ENCODE measurements around the gene CROCC2. TPM values are rescaled to one million over a fixed set of nuclear protein-coding genes. Genes with fewer than 3 reads are reported as not detected.

CROCC2 gene
- total RNA-seq, 1 donor from 2014 or later: 0.12 TPM

DNA sequence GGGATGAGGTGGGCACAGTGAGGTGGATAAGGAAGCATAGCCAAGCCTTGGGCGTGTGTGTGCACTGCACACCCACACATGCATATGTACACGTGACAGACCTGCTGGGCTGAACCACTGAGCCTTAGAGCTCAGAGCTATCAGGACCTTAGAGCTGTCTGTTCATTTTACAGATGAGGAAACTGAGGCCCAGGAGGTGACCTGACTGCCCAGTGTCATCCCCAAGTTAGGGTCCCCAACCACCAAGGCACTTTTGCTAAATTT lies 84.1 kb downstream of the CROCC2 start:
- peak; percentile 52 for ATAC-seq

DNA sequence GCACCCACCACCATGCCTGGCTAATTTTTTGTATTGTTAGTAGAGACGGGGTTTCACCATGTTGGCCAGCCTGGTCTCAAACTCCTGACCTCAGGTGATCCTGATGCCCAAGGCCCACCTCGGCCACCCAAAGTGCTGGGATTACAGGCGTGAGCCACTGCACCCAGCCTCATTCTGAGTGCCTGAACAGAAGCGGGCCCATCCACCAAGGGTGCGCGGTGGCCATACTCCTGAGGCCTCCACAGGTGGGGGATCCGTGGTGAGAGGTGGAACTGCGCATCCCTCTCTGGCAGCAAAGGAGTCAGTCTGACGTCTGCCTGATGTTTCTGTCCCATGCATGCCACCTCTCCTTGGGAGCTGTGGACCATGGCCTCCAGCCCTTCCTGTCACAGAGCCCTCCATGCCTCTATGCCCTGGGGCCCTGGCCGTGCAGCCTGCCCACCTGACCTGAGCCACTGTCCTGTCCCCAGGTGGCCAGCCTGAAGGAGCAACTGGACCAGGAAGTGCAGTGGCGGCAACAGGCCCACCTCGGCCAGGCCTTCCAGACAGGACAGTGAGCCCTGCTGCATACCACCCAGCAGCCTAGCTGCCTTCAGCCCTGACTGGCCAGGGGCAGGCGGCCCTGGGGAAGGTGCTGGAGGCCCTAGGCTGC lies 84.7 kb downstream of the CROCC2 start:
- ATAC-seq: no peak

DNA sequence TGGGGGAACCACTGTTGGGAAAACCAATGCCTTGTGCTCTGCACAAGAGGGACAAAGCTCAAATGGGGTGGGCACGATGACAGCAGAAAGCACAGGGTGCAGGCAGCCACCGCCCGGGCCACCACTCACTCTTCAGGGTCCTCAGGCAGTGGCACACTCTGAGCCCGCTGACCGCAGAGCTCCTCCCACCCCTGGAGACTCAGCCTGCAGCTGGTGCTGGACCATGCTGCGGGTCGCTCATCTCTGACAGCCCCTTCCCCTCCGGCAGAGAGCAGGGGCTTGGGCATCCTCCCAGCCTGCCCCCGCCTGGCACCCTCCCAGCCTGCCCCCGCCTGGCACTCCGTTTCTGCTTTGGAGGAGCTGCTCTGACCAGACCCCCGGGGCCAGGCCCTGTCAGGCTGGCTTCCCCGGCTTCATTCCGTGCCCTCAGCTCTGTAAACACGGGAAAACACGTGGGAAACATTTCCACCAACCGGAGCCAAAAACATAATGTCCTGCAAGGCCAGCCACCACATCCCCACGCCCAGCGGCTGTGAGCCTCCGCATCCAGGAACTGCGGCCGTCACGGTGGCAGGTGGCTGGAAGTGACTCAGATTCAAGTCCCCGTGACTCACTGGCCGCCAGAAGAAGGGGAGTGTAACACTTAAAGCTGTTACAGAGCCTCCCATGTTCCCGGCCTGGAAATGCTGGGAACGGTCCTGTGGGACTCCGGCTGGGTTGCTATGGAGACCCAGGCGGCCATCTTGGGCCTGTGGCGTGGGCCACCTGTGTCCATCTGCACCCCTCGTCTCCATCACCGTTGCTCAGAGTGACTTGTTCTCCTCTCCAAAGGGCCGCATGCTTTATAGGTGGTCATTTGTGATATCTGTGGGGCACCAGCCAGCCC lies 85.5 kb downstream of the CROCC2 start:
- peak; percentile 79 for ATAC-seq

DNA sequence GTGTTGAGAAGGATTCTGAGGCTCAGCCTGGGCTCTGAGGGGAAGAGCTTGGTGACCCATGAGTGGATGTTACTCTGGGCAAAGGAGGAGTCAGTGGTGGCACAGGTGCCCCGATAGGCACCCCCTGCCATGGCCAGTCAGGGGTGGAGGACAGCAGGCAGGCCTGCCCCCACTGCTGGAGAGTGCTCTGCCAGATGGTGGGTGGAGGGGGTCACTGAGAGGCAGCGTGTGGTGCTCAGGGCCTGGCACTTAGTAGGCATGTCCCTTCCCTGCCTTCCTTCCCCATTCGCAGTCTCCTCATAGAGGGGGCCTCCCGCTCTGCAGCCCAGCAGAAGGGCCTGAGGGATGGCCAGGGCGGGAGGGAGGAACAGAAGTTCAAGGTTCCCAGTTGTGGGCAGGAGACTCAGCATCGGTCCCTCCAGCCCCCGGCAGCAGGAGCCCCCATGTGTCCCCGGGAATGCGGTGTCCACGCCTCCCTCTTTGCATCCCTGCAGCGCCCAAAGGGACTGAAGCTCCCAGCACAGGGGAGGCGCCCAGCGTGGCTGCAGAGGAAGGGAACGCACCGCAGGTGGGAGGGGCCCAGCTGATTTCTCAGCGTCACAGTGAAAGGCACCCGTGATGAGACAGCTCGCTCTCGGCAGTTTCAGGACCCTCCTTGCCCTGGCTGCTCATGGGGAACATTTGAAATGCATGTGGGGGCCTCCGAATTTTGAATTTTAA lies 86.6 kb downstream of the CROCC2 start:
- no peak for ATAC-seq

DNA sequence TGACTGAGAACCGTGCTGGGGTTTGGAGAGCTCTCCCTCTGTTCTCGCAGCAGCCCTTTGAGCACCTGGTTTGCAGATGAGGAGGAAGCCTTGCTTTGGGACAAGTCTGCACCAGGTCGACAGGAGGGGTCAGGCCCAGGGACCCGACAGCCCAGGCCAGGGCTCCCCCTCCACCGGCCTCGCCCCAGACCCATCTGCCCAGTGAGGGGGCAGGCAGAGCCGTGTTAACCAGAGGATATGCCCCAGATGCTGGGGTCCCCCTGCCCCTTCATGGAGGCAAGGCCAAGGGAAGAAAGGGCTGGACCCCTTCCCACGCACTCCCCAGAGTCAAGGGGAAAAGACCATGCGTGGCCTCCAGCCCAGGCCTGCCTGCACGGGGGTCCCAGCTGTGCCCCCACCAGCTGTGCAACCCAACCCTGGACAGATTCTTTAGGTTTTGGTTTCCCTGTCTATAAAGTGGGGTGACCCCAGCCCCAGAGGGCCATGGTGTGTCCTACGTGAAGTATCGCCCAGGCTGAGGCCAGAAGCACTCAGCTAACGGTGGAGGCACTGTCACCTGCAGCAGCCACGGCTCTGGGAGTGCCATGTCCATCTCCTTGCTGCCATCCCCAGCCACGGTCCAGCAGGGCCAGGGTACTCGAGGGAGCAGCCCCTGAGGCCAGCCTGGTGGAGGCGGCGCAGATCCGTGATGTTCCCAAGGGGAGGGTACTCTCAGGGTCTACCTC lies 87.5 kb downstream of the CROCC2 start:
- no peak for ATAC-seq

DNA sequence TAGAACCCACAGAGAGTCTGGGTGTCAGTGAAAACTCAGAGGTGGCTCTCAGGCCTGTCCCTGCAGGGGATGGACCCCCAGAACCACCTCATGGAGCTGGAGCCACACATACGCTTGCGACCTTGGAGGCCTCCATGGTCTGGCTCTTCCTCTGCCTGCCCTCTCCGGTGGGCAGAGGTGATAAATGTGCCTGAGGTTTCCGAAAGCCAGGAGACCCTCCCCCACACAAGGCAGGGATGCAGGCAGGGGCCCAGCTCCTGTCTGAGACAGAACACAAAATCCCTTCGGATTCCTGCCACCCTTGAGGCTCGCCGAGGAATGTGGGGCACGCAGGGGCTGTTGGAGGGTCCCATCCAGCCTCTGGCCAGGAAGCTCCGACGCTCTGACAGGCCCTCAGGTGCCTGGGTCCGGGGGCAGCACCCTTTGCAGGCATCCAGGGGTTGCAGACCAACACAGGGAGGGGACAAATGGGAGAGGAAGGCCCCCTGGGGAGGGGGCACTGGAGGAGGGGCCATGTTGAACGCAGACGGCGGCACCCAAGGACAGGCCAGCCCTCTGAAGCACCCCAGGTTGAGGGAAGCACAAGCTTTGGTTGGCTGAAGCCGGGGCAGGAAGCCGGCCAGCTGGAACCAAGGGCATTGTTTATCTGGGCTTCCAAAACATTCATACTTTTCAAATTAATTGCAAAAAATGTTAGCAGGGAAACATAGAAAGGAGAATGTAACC lies 88.2 kb downstream of the CROCC2 start:
- ATAC-seq: no peak

DNA sequence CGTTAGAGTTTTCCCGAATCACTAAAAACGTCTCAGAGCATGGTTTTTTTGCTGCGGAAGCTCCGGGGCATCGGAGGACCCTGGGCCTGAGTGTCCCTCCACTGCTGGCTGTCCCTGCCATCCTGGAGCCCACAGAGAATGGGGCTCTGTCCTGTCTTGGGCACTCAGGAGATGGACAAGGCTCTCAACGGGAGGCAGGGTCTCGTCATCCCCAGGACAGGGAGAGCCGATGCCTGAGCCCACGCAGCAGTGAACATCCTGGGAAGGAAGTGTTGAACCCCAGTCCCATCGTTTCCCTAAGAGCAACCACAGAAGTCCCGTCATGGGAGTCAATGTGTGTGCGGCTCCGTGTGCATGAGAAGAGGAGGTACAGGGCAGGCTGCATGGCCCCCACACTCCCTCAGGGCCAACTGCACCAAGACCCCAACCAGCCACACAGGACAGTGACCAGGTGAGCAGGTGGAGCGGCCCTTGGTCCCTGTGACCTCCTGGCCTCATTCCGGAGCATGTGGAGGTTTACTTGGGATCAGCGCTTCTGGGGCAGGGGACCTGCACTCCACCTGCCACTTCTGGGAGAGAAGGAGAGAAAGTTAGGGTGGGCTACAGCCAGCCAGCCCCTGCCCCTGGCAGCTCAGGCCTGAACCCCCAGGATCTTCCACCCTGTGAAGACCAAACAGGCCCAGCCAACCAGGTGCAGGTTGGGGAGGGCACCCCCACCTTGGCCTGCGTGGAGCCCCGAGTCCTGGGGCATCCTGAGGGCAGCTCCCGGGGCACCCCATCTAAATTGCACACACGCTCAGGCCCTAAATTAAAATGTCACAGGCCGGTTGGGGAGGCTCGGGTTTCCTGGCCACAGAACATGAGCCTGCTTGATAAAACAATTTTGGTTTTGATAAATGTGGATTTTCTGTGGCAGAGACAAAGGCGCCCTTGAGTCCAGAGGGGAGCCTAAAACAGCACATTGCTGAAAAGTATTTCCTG lies 89.2 kb downstream of the CROCC2 start:
- ATAC-seq: no peak

DNA sequence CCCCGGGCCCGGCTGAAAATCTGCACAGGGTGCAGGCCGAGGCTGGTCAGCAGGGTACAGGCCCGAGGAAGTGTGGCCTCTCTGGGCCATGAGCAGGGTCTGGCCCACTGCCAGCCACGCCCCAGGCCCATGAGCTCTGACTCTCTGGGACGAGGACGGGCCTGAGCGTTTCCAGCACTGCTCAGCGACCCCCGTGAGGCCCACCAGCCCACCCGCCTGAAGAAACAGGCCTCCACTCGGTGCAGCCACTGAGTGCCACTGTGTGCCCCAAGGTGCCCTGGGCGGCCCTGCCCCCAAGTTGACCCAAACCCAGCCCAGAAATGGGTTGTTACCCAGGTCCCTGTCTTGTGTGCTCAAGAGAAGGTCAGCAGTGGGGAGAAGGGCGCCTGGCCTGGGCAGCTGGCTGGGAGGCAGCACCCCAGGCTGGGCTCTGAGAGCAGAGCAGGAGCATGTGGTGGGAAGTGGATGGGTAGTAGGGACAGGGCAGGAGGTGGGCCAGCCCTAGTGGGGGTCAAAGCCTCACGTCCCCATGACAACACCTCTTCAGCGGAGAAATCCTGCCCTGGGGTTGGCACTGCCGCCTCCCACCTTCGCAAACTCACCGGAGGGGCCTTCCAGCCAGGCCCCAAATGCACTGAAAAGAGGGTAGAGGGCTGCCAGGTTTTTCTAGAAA lies 90.2 kb downstream of the CROCC2 start:
- ATAC-seq: no peak

DNA sequence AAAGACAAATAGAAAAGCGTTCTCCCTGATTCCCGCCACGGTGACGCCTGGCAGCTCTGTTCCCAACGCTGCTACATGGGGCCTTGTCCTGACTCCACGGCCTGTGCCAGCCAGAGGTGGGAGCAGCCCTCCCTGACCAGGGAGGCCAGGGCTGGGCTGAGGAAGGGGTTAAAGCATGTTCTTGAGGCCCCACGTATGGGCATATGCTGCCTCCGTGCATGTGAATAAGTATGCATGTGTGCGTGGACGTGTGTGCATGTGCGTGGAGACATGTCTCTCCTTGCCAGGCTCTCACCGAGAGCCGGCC lies 90.7 kb downstream of the CROCC2 start:
- ATAC-seq: no peak

DNA sequence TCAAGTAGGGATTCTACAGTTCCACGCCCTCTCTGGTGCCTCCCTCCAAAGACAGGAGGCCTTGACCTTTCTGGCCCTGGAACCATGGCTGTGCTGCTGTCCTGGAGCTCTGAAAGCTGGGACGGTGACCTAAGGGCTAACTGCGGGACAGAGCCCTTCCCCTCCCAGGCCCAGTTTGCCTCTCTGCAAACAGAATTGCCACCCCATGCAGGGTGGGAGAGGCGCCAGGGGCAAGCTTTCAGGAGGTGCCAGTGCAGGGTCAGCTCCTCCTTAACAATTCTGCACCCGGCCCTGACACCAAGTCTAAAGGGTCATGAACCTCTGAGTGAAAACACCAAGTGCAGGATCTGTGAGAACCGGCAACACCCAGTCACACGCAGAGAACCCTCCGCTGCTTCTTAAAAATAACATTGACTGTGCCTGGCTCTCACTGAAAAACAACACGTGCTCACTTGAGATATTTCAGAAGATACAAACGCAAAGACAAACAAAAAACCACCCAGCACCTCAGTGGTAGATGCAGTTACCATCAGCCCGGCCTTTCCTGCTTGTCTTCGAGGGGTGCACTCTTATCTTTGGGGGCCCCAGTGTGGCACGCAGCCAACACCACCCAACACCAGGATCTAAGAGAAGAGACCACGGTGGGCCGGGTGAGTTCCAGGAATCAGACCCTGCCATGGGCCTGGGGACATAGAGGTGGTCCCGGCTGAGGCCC lies 91.2 kb downstream of the CROCC2 start:
- no peak for ATAC-seq

DNA sequence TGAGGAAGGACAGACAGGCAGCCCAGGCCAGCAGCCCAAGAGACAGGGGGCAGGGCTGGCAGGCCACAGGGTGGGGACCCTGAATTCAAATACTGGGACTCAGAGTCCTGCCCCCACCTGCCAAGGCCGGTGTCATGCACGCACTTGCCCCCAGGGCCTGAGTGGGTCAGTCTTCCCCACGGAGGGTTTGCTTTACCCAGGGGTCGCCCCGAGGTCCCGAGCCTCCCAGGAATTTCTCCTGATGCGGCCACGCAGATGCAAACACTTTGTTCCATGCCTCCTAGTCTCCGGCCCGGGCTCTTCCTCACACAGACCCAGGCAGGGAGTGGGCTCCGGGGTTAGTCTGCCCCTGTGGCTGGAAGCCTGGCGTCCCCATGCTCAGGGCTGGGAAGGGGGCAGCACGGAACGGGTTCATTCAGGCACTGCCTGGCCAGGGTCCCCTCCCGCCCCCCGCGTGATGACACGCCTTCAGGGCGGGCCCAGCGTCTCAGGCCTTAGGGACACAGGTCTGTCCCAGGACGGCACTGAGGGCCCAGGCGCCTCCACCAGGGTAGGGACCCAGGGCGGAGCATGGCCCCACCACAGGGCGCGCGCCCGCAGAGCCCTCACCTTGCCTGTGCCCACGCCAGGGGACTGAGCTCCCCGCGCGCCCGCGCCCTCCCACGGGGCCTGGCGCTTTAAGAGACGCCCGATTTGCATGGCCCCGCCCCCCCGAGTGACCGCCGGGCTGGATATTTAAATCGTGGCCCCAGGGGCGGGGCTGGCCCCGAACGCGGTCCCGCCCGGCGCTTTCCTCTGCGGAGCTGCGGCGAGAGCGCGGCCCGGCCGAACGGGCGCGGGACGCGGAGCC lies 91.9 kb downstream of the CROCC2 start, which contains the start of gene SNED1:
Gene SNED1, plus strand, starts transcription at position 763 of the 850 bp plus-strand sequence. CDS start 220 bp downstream, outside the sequence.
- ATAC-seq: peak; percentile 73

DNA sequence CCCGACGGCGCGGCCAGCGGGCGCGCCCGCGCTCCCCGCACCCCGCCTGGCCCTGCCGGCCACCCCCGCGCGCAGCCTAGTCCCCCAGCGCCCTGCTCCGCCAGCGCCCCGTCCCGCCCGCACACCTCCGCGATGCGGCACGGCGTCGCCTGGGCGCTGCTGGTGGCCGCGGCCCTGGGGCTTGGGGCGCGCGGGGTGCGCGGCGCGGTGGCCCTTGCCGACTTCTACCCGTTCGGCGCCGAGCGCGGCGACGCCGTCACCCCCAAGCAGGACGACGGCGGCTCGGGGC lies 92.5 kb downstream of the CROCC2 start:
- no peak for ATAC-seq

DNA sequence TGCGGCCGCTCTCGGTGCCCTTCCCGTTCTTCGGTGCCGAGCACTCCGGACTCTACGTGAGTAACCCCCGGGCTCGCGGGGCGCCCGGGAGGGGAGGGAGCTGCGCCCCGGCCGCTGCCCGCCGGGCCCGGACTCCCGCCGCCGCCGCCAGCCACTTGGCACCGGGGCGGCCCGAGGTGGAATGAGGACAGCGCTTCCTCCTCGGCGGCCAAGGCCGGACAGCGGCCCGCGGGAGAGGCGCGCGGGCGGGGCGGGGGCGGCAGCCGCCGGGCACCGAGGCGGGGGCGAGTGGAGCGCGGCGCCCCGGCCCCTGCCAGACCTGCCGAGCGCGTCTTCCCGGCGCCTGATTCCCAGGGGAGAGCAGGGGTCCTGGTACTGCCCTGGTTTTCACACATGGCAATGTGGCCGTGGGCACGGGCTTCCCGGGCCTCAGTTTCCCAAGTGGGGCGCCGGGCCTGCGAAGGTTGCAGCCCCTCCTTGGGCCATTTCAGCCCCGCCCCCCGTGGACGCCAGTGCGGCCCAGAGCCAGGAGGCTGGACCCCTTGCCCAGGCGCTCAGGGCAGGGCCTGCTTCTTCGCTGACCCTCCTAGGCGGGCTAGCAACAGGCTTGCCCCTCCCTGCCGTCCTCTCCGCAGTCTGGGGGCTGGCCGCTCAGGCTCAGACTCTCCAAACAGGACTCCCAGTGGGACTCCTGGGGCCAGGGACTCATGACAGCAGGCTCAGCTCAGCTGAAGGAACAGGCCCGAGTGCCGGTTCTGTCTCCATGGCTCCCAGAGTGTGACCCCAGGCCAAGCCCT lies 93.1 kb downstream of the CROCC2 start:
- no peak for ATAC-seq

DNA sequence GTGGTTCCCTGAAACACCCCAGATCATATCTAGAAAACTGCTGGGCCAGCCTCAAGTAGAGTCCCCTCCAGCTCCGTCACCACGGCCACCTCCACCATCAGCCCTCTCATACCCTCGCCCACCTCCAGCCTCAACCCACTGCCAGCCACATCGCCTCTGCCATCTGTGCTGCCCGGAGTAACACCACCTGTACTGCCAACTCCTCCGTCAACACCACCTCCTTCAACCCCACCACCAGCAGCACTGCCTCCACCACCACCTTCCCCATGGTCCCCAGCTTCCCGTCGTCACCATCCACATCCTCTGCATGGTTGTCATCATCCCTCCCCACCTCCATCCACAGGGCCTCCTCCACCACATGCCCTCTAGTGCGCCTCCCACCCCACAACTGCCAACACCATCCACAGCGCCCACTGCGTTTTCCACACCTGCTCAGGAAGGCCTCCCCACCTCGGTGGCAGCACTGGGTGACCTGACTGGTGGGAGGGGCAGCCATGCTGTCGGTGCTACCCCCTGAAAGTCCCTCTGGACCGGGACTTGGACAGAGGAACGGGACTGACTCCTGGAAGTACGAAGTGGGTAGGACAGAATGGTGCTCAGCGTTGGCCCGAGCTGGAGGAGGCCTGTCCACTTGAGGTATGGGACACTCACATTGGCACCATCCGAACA lies 93.9 kb downstream of the CROCC2 start:
- ATAC-seq: no peak

DNA sequence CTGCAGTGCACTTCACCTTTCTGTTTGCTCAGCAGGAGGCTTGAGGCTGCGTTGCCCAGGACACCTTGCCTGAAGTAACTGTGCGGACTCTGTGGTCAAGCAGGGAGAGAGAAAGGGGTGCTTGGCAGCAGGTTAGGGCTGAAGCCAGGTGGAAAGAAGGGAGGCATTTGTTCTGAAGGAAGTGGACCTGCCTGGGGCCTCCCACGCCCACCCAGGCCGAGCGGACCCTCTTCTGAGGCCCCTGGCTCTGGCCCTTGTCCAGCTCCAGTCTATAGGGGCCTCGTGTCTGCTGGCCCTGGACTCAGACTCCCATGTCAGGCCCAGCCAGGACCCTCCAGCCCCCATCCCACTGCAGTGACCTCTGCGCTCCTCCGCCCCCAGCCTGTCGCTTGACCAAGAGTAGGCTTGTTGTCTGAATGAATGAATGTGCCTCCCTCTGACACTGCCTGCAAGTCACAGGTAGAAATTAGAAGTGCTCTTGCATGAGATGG lies 94.7 kb downstream of the CROCC2 start:
- ATAC-seq: no peak

DNA sequence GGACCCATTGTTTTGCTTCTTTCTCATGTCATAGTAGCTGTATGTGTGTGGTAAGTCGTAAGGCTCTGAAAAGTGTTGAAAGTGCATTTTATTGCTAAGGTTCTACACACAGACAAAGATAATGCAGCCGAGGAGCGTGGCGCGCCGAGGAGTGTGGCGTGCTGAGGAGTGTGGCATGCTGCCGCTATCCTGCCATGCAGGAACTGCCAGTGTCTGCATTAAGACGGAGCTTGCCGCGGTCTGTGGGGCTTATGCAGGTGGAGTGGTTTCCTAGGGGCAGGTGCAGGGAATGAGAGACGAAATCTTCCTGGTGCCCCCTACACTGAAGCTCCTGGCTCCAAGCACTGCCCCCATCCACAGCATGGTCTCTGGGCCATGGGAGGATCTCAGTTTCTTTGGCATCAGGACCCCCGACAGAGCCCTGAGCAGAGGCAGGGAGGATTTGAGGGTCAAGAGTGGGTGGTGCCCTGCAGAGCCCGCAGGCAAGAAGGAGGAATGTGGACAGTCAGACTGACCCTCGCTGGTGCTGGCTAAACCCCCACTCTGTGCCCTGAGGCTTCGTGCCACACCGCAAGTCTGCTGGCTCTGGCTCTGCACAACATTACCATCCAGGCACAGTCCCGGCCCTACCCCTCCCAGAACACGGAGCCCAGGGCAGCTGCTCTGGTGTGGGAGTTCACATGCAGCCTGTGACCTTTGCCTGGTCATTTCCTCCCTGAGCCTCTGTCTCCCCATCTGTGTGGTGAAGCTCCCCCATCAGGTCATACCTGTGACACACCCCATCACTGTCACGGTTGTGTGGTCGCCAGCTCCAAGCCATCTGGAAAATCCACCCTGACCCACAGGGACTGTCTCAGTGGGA lies 95.5 kb downstream of the CROCC2 start:
- no peak for ATAC-seq
